Hepatocyte (in vitro differentiated cells): ENCODE data around the gene KPNA5.

Experiments
- CTCF ChIP-seq: fragments of 200-600 bp; sonication (generic); IDR thresholded peaks from 2 replicates; pipeline ENCODE4 v1.5.1; 2016; ENCODE audit warnings: antibody characterized with exemption, mild to moderate bottlenecking; ENCODE audit not compliant: poor library complexity
- EZH2phosphoT487 ChIP-seq: fragments of 200-600 bp; sonication (generic); IDR thresholded peaks from one replicate; pipeline ENCODE4 v1.6.1; 2018; ENCODE audit warnings: antibody characterized with exemption, mild to moderate bottlenecking, low read depth, moderate library complexity; ENCODE audit not compliant: unreplicated experiment, severe bottlenecking

GRCh38 chr6:116766506-116767176, 85.6 kb downstream of the KPNA5 start:
- TF ChIP-seq EZH2phosphoT487 (no peak), CTCF (no peak)
